ENCODE data around the gene NAALAD2.

DNA sequence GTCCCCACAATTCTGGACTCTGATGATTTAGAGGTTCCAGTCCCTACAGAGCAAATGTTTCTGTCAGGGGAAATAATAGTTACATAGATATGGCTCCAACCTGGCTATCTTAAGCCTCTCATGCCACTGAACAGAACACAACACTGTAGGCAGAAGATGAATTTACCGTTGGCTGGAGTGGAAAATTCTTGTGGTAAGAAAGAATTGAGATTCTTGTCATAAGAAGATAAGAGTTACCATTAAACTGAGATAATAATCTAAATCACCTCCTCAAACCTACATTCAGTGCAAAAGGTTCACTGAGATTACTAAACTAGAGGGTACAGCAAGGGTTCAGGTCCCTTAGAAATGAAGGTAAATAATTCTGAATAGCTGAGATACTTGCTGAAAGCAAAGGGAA lies 10.1 kb upstream of the NAALAD2 start:
- TF ChIP-seq POLR2A (IDR thresholded peaks at IDR 0.05; ENCODE audit: low read depth, low read length) (no peak), POLR2AphosphoS5 (IDR thresholded peaks at IDR 0.05; ENCODE audit: low read depth, low read length) (no peak), TAF1 (IDR thresholded peaks at IDR 0.05; ENCODE audit: borderline replicate concordance, low read depth, low read length) (no peak)

All from GM12892 (cell line).